NAMALWA (cell line): Measurements from ENCODE around the gene OOSP1.
"Not testable (repeated sequence)": the region's sequence is repeated elsewhere in the genome, so short reads cannot be mapped to it uniquely, and the experiment has no call there.

ENCODE experiments used
- DNase-seq: peaks from one replicate; pipeline ENCODE4 v3.0.0-alpha.2; 2015; ENCODE audit warnings: low spot score

Gene OOSP1

GRCh38 chr11:59960502-59961381, 22.5 kb downstream of the OOSP1 start:
- DNase-seq = no peak

- DNase-seq = no peak
Observed at GRCh38 chr11:59962107-59962482, 23.9 kb downstream of the OOSP1 start.

DNA sequence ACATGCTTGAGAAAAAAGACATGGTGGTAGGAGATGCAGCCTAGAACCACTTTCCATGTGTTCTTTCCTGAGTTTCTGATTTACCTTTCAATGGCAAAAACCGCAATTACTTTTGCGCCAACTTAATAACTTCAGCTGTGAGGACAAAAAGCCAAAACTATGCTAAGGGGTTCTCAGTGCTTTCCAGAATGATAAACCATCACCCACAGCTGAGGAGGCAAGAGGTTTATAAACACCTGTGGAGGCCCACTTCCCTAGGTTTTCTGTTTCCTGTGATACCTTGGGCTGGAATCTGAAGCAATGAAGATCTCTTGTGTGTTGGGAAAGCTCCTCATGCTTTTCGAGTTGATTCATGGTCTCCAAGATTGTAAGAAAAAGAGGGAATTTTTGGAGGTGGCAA, 25.5 kb downstream of the OOSP1 start, which contains the start of gene OOSP4A:
Gene OOSP4A, plus strand, starts transcription at position 301 of the 400 bp plus-strand sequence. Its CDS starts 0 bp downstream, at position 301.
- DNase-seq = no peak

- DNase-seq = no peak
Observed at GRCh38 chr11:59965424-59965823, 27.2 kb downstream of the OOSP1 start.

DNA sequence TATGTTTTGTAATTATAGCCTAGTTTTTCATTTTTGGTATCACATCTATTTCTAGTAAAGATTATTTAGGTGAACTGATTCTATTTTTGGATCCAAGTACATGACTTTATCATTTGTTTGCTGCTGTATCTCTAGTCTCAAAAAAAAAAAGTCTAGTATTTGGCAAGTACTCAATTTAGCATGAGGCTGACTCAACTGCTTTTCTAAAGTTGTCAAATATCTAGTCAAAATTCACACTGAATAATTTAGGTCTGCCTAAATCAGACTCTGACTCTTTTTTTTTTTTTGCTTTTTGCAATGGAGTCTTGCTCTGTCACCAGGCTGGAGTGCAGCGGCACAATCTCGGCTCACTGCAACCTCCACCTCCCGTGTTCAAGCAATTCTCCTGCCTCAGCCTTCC, 28.0 kb downstream of the OOSP1 start:
- DNase-seq = no peak

- DNase-seq = no peak
Observed at GRCh38 chr11:59967677-59968394, 29.6 kb downstream of the OOSP1 start.

DNA sequence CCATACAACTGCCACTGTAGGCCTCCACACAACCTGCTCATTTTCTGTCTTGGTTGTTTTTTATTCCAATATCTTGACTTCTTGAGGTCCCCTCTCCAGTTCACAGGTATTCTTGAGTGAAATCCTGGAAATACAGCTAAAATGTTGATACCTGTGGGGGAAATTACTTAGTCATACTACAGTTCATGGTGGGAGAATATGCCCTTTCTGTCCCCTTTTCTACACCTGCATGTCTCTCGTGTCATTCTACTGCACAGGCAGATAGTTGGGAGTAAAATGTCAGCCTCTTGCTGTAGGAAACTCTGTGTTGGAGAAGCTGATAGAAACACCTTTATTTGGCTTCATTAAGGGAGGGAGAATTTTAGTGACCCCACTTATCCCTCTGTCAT, 30.2 kb downstream of the OOSP1 start:
- no peak for DNase-seq

- DNase-seq = no peak
Observed at GRCh38 chr11:59973097-59973496, 34.9 kb downstream of the OOSP1 start.

DNA sequence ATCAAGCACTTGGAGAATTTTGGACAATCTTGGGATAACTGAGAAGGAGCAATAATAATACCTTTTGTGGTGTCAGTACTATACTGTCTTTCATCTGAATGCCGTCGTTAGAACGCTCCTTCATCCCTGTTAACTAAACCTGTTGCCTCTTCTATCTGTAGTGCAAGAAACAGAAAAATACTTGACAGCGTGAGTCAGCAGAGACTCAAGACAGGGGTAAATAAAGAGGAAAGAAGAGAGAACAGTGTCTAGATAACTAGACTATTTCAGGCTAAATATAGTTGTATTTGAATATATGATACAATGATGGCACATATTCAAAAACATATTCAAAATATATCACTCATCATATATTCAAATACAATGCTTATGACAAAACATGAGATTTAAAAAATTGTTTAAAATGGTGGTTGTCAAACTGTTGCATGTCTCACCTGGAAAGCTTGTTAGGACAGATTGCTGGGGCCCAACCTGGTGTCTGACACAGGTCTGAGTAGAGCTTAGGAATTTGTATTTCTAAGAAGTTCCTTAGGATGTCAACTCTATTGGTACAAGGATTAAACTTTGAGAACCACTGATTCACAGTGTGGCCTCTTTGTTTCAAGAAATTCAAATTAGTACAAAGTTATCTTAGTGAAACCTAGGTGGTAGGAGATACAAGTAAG, 43.0 kb downstream of the OOSP1 start:
- DNase-seq = no peak

GRCh38 chr11:59982037-59982436, 43.8 kb downstream of the OOSP1 start:
- not testable (repeated sequence) for DNase-seq

GRCh38 chr11:59983212-59983611, 45.0 kb downstream of the OOSP1 start:
- no peak for DNase-seq

GRCh38 chr11:59984368-59984767, 46.1 kb downstream of the OOSP1 start:
- no peak for DNase-seq

- DNase-seq = no peak
Observed at GRCh38 chr11:59990421-59990820, 52.2 kb downstream of the OOSP1 start.

DNA sequence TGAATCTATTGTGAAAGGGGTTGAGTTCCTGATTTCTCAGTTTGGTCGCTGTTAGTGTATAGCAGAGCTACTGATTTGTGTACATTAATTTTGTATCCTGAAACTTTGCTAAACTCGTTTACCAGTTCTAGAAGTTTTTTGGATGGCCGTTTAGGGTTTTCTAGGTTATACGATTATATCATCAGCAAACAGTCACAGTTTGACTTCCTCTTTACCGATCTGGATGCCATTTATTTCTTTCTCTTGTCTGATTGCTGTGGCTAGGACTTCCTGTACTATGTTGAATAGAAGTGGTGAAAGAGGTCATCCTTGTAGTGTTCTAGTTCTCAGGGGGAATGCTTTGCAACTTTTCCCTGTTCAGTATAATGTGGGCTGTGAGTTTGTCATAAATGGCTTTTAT, 54.2 kb downstream of the OOSP1 start:
- DNase-seq = no peak

- no peak for DNase-seq
Observed at GRCh38 chr11:59997800-59998199, 59.6 kb downstream of the OOSP1 start.

- DNase-seq = no peak
Observed at GRCh38 chr11:59999691-60000090, 61.5 kb downstream of the OOSP1 start.

DNA sequence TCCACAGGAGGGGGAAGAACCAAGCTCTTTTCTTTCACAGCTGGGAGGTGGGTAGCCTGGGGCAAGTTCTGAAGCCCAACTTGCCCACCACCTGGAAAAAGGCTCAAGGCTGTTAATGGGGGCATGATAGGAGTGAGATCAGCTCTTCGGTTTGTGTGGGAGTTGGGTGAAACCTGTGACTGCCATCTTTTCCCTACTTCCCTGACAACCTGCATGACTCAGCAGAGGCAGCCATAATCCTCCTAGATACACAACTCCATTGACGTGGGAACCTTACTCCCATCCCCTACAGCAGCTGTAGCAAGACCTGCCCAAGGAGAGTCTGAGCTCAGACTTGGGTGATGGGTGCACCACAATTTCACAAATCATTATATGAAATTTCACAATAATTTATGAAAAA, 65.5 kb downstream of the OOSP1 start:
- no peak for DNase-seq

DNA sequence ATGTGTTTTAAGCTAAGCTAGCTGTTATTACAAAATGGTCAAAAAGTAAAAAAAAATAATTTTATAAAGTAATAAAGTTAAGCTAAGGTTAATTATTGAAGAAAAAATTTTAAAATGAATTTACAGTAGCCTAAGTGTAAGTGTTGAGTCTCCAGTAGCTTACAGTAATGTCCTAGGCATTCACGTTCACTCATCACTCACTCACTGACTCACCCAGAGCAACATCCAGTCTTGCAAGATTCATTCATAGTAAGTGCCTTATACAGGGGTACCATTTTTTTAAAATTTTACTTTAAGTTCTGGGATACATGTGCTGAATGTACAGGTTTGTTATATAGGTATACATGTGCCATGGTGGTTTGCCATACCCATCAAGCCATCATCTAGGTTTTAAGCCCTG, 67.1 kb downstream of the OOSP1 start:
- DNase-seq = no peak
